ENCODE data around the gene PACSIN1.

The PACSIN1 gene

DNA sequence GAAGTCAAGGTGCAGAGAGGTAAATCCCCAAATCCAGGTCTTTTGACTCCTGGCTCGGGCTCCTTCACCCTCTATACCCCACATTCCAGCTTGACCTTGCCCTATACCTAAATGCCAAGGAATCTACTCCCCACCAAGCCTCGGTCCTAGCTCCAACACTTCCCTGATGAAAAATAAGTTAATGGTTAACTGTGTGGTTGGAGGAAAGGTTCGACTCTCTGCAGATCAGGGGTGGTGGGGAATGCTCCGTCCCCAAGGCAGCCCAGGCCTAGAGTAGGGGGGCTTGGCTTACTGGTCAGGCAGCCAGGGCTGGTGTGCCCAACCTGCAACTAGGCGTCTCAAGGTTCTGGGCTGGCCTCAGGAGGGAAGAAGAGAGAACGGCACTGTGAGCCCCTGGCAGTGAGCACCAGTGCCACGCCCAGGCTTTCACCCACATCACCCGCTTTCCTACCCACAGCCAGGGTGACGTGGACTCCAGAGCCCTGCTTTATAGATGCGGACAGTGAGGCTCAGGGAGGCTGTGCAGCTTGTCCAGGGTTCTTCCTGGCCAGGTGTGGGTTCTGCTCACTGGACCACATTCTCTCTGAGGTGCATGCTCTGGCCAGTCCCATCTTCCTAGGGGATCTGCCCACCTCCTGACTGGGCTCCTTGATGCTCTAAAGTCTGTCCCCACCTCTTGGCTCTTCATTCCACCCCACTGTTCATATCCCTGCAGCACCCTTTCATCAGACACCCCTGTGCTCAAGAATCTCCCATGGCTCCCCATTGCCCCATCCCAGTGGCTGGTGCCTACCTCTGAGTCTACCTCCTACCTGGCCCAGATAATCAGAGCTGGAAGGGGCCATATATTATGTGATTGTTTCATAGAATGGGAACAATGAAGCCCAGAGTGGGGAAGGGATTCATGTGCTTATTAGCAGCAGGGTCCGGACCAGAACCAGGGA is 82.1 kb downstream of the PACSIN1 start:
- DNase-seq = no peak

DNA sequence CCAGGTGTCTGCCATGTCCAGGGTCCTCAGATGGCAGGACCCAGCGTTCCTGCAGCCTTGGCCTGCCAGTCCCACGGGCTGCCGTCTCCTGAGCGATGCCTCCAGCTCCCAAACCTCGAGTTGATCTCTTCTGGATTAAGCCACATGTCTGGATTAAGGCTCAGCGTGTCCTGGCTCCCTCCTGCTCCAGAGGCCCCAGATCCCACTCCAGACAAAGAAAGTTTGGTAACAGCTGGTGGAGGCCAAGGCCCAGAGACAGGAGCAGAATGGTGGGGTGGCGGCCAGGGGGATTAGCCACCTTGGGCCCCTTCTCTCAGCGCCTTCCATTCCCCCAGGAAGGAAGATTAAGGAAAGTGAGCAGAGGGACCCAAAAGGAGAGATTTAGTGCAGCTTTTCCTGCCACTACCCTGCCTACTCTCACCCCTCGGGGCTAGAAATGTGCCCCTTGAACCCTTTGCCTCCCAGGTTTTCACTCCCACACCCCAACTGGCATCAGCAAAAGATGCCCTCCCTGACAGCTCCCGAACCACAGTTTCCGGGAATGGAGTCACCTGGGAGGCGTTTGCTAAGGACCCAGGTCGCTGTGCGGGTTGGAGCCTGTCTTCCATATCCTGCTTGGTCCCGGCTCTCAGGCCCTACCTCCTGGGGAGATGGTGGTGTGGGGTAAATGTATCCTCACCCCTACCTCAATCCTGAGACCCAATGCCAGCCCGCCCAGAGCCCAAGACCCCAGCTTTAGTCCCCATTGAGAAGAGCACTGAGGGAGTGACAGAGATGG is 83.3 kb downstream of the PACSIN1 start:
- DNase-seq = no peak

DNA sequence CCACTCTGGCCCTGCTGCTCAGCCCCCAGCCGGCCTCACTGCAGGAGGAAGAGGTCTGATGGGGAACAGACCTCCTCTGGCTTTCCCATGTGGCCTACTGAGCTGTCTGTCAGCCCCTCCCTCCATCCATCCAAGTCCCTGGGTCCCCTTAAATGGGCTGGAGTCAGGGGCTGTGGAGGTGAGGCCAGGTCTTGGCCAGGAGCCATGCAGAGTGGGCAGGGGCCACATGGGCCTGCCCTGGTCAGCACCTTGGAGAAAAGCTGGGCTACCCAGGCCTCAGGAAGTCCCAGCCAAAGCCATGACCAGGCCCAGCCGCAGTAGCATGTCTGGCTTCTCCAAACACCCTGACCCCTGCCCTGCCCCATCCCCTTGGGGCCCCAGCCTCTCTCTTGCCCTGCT is 83.9 kb downstream of the PACSIN1 start:
- DNase-seq = no peak

DNA sequence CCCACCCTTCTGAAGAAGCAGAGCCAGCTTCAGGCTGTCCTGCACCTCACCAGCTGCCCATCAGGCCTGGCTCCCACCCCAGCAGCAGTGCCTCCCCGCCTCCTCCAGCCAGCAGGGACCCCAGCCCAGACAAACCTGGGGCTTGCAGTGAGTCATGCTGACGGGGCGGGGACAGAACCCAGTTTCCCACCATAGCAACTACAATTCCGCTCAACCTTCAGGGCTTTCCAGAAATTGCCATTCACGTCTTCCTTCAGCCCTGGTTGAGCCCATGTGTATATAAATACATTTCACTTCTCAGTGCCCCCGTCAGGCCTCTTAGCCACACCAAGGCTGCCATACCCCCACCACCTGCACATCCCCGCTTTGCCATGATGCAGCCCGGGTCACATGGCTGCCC is 85.8 kb downstream of the PACSIN1 start:
- DNase-seq = no peak

DNA sequence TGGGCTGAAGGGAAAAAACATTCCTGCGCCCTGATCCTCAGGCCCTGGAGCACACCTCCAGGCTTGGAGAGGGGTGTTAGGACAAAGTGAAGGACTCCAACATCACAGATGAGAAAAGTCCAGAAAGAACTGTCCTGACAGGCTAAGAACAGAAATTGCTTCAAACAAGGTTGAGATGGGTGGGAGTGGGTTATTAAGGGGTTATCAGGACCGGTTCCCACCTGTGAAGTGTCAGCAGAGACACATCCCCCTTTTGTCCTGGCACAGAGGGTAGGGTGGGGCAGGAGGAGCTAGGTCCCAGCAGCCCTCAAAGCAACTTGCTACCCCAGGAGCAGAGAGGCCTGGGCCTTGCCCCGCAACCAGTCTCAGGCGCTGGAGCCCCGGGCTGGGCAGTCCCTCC is 86.7 kb downstream of the PACSIN1 start:
- DNase-seq = no peak

DNA sequence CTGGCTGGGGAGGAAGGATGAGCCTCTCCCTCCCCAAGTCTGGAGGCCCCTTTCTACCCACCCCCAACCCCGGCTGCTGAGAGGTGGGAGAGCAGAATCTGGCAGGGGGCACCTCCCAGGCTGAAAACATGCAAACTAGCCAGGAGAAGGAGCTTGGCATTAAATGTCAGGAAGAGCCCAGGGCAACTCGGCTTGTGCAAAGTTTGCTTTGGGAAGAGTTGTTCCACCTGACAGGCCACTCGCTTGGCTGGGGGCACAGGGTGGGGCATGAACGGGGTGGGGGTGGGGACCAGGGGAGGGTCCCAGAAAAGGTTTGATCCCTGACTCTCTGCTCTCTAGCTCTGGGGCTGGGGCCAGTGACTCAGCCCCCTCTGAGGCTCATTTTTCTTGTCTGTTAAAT is 87.3 kb downstream of the PACSIN1 start:
- DNase-seq = no peak

DNA sequence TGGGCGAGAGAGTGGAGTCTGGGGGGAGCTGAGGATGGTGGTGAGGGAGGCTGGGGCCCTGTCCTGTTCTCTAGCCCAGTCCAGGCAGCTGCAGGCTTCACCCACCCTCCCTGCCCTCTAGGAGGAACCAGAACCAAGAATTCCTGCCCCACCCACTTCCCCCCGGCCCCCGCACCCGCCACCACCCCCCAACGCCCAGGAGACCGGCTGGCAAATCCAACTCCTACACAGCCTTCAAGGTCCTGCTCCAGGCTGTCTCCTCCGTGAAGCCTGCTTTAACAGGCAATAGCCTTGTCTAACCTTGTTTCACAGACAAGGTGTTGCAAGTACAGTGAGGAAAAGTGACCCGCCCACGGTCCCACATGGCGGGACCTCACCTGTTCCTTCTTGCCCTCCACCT is 87.9 kb downstream of the PACSIN1 start:
- DNase-seq = no peak

DNA sequence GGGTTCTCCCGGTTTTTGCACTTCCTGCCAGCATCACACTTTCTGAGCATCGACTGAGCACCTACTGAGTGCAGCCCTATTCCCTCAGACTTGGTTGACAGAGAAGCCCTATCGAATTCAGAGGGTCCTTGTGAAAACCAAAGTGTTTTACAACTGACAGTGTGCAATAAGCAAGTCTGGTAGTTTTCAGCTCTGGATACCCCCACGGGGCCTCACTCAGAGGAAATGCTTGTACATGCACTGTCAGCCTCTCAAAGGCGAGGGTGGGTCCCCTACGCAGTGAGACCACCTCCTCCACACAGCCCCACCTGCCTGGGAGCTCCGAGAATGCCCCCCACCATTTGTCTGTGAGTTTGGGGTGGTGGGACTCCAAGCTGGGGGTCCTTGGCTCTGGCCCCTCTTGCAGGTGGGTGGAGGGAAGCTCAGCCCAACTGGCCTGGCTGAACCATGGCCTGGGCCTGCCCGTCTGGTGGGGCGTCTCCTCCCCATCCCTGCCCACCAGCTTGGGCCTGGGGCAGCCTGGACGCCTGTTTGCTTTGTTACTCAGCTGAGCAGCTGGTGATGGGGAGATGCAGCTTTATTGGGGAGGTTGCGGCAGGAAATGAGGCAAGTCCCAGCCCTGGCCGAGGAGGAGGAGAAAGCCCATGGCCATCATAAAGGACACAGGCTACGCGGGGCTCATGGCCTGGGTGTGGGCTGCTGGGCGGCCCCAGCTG is 88.6 kb downstream of the PACSIN1 start:
- DNase-seq = no peak

DNA sequence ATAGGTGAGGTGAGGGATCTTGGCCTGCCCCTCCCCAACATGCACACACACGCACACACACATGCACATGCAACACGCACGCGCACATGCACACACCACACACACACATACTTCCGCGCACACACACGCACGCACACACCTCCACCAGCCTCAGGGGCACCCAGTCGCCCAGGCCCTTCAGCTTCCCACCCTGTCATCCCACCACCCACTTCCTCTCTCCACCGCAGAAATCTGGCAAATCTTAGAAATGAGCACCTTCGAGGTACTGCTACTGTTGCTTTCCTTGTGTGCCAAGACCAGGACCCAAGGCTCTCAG is 89.1 kb downstream of the PACSIN1 start:
- DNase-seq = no peak

DNA sequence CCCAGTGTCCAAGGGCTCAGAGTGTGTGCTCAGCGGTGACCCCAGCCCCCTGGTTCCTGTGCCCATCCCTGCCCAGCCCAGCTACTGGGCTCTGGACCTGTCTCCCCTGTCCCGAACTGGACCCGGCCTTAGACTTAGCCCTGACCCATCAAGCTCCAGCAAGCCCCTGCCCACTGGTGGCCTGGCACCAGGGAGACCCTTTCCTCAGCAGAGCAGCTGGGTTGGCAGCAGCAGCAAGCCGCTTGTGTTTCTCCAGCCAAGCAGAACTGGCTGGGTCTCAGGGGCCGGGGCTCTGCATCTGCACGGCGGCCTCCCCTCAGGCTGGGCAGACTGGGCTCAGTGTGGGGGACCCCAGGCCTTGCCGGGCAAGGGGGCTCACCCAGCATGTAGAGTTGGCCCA is 89.5 kb downstream of the PACSIN1 start:
- no peak for DNase-seq

DNA sequence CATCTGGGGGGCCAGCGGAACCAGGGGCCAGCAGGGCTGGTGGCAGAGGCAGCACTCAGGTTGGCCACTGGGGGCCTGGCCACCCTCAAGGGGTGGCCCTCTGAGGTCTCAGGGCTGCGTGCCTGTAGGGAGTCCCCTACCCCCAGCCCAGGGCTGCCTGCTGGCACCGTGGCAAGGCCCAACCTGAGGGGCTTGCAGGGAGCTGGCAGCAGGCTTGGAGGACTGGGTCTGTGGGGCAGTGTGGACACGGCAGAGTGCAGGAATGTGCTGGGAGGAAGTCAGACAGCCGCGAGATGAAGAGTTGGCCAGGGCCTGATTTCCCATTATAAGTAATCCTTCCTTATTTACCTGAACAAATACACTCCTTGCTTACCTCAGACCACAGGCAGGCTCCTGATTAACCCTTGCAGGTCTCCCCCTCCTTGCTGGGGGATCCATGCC is 90.2 kb downstream of the PACSIN1 start, which contains the start of gene SPDEF:
SPDEF (minus strand) TSS at position 299 of the 441 bp plus-strand sequence. CDS start 11,874 bp downstream, outside the sequence.
- no peak for DNase-seq

DNA sequence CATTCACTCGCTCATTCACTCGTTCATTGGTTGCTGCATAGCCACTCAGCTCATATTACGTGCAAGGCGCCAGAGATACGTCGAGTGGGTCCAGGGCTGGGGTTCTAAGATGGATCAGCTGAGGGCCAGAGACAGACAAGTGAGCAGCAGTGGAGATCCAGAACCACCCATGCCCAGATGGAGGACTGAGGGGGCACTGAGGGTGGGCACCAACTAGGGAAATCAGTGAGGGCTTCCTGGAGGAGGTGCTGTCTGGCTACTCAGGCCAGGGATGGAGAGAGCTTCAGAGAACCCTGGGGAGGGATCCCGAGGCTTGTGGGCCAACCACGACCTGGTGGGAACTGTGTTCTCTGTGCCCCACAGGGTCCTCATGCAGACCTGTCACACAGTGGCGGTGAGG is 90.6 kb downstream of the PACSIN1 start:
- DNase-seq = no peak

DNA sequence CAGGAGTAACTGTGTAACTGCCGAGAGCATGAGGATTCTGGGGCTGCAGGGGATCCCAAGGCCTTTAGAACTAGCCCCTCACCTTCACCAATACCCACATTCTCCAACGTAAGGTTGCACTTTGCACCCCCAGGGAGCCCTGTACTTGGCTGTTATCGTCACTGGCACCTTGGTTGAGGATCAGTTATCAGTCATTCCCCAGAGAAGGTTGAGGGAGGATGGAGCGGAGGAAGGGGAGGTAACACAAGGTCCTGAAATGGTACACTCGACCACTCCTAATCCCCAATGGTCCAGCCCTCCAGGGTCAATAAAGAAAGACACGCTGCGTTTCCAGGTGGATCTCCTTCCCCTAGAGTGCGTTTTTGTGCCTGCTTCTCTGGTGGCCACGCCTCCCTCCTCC is 91.4 kb downstream of the PACSIN1 start:
- no peak for DNase-seq

DNA sequence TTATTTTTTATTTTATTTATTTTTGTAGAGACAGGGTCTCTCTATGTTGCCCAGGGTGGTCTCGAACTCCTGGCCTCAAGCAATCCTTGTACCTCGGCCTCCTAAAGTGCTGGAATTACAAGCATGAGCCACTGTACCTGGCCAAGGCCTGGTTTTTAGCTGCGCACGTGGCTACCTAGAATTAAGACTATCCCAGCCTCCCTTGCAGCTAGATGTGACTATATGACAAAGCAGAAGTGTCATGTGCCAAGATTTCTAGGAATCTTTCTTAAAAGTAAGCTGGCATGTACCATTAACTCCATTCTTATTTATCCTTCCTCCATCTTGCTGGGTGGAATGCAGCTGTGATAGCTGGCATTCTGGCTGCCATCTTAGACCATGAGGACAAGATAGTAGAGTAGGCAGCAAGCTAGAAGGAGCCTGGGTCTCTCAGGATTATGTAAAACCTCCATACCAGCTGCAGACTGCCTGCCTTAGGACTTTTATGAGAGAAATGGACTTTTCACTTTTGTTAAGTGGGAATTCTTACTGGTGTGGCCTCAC is 92.4 kb downstream of the PACSIN1 start:
- DNase-seq = no peak

DNA sequence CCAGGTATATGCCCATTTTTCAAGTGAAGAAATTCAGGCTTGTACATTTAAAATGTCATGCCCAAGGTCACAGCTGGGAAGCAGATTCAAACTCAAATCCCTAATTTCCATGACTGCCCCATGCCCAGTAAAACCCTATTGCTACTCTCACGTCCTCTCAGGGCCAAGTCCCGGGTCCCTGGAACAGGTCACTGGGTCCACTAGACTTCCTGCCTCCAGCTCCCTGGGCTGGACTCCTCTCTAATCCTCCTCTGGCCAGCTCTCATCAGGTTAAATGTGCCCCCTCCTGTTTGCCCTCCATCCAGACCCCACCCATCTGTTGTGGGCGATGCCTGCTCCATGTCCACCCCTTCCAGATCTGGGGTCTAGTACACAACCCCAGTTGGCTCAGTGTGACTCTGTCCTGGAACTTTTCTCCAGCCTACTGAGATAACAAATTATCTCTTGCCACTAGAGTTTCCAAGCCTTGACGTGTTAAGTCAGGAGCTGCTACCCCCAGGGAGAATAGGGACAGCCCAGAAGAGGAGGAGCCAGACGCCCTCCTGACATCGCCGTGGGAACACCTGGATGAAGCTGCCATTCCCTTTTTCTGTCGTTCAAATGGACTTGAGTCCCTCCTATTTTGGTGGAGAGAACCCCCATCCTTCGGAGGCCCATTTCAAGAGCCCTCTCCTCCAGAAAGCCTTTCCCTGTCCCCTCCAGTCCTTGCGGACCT is 93.9 kb downstream of the PACSIN1 start:
- no peak for DNase-seq

DNA sequence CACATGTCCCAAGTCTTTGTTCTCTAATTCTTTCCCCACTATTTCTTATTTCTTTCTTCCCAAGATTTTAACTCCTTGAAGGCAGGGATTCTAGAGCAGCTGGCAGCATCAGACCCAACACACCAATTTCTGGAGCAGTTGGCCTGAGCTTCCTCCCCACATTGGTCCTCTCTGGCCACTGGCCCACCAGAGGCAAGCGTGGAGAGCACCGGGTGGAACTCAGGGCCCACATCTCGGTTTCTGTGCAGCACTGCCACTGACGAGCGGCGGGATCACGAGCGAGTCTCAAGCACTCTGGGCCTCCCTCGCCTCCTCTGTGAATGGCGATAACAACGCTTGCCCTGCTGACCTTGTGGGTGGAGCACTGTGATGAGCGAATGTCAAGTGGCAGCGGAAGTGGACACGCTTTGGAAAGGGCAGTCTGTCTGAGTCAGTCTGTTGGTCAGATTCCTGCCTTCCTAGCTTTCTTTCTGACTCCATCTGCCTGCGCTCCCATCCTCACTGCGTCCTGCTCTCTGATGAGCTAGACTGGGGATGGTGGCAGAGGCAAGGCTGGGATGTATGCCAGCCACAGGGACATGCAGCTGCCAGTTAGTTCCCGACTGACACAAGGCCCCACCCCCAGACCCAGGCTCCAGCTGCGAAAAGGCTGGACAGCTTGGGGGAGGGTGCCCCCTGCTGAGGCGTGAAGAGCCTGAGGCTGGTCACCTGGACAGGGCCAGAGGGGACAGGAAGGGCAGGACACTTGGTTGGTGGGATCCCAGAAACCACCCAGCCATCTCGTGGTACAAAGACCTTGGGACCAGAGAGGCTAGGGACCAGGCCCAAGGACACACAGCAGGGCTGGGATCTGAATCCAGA is 94.7 kb downstream of the PACSIN1 start:
- DNase-seq = no peak

DNA sequence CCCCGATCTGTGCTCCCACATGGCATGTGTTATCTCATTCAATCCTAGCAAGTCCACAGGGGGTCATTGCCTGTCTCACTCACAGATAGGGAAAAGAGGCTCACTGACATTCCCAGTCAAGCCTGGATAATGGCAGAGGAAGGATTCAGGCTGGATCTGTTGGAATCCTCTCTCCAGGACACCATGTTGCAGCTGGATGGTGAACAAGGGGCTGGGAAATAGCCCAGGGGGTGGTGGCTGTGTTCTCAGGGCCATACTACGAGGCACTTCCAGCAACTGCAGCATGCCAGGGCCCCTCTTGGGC is 95.3 kb downstream of the PACSIN1 start:
- DNase-seq = no peak

DNA sequence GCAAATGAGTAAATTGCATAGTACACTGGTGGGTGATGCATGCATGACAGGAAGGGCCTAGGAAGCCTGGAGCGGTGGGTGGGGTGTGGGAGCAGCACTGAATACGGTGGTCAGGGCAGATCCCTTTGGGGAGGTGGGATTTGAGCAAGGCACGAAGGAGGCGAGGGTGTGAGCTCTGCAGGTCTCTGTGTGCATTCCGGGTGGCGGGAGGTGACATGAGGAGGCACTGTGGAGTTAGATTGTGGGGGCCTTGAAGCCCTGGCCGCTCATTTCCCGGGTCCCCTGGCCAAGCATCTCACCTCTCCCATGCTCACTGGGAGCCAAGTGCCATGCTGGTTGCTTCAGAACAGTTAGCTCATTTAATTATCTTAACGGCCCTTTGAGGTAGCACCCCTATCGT is 96.5 kb downstream of the PACSIN1 start:
- no peak for DNase-seq

DNA sequence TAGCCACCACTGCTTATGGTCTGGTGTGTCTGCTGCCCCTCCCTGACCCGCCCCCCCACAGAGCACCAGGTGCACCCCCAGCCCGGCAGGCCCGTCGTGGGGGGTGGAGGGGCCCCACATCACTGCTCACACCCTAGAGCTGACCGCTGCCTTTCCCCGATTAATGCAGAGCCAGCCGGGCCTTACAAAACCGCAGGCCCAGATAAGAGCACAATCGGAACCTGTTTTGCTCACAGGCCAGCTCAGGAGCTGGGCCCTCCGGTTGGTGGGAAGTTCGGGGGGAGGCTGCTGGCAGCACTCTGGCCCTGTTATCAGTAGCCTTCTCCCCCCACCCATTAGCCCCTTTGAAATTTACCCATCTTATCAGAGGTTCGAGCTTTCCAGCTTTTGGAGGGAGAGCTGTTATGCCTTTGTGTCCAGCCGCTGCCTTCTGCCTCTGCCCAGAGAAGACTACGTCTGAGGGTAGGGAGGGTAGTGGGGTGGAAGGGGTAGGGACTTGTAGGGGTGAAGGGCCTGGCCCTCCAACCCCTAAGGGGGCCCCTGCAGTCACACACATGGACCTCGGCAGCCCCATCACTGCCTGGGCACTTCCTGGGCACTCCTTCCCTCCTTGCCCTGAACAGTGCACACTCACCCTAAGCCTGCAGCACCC is 97.1 kb downstream of the PACSIN1 start:
- DNase-seq = no peak

DNA sequence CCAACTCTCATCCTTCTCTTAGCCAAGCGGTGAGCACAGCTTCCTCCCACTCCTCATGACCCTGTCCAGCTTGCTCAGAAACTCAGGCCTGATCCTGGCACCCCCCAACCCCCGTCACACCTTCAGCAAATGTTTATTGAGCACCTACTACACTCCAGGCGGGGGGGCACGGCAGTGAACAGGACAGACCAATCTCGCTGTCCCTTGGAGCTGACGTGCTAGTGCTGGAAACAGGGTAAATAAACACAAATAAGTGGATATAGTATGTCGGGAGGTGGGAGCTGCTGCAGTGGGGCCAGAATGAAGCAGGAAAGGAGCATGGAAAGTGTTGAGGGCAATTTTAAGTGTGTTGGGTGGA is 97.6 kb downstream of the PACSIN1 start:
- no peak for DNase-seq

DNA sequence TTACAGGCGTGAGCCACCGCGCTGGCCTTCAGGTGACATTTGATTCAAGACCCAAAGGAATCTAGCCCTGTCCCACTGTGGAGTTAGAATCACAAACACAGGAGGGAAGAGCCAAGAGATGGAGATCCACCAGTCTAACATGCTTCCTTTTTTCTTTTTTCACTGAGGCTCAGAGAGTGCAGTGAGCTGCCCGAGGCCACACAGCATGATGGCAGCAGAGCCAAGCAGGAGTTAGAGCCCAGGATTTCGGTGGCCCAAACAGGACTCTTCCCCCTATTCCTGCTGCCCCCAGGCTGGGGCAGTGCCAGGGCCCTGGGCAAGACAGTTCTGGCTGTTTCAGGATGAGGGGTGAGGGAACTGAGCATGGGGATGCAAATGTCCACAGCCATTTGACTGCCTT is 98.3 kb downstream of the PACSIN1 start:
- no peak for DNase-seq

All from activated gamma-delta T cell (primary cell).